ENCODE results near the gene CLGN. TPM values are rescaled to one million over a fixed set of nuclear protein-coding genes. Genes with fewer than 3 reads are reported as not detected.

CLGN gene
- total and polyA plus RNA-seq, 2 of the 13 experiments (the other 11 are each of a cell fraction or from before 2014, with no cell fraction given), result 7.2 to 17.0 TPM

DNA sequence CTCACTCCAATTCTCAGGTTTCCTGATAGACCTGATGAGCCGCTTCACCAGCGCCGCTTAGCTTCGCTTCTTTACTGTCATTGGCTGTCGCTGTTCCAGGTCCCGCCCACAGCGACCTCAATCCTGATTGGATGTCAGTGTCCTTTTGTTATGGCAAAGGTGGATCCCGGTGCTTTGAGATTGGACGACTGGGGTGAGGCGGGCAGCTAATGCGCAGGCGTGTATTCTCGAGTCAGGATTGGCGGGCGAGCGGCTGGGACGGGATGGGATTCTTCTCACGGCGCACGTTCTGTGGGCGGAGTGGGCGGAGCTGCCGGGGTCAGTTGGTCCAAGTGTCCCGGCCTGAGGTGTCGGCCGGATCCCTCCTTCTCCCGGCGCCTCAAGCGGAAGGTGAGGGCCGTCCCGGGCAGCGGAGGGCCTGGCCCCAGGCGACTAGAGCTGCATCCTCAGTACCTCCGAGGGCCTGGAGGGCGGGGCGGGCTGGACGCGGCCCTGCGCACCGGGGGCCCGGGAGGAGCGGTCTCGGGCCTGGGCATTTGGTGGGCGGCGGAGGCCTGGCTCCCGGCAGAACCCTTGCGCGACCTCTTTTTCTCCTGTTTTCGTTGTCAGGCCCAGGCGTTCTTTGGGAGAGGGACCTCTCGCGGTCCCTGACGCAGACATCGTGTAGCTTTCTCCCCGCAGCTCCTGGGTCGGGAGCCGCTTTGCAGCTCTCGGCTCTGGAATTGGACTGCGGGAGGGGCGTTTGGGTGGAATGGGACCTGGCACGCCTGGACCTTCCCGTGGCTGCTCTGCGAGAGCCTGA is 53.9 kb downstream of the CLGN start, which contains the start of gene SCOC (continued):
- TF ChIP-seq, protein P1, sequence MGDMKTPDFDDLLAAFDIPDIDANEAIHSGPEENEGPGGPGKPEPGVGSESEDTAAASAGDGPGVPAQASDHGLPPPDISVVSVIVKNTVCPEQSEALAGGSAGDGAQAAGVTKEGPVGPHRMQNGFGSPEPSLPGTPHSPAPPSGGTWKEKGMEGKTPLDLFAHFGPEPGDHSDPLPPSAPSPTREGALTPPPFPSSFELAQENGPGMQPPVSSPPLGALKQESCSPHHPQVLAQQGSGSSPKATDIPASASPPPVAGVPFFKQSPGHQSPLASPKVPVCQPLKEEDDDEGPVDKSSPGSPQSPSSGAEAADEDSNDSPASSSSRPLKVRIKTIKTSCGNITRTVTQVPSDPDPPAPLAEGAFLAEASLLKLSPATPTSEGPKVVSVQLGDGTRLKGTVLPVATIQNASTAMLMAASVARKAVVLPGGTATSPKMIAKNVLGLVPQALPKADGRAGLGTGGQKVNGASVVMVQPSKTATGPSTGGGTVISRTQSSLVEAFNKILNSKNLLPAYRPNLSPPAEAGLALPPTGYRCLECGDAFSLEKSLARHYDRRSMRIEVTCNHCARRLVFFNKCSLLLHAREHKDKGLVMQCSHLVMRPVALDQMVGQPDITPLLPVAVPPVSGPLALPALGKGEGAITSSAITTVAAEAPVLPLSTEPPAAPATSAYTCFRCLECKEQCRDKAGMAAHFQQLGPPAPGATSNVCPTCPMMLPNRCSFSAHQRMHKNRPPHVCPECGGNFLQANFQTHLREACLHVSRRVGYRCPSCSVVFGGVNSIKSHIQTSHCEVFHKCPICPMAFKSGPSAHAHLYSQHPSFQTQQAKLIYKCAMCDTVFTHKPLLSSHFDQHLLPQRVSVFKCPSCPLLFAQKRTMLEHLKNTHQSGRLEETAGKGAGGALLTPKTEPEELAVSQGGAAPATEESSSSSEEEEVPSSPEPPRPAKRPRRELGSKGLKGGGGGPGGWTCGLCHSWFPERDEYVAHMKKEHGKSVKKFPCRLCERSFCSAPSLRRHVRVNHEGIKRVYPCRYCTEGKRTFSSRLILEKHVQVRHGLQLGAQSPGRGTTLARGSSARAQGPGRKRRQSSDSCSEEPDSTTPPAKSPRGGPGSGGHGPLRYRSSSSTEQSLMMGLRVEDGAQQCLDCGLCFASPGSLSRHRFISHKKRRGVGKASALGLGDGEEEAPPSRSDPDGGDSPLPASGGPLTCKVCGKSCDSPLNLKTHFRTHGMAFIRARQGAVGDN (CRISPR knock-in tag; IDR thresholded peaks at IDR 0.05), result peak; percentile 92
- TF ChIP-seq ZNF777 (CRISPR knock-in tag; IDR thresholded peaks at IDR 0.05) (peak; percentile 38; the same call in 1 of the 2 replicates), JDP2 (CRISPR knock-in tag; IDR thresholded peaks at IDR 0.05; ENCODE audit: borderline replicate concordance) (no peak), HES4 (CRISPR knock-in tag; IDR thresholded peaks at IDR 0.05; ENCODE audit: borderline replicate concordance) (peak; percentile 86; the same call in 1 of the 2 replicates), IKZF4 (CRISPR knock-in tag; IDR thresholded peaks at IDR 0.05; ENCODE audit: borderline replicate concordance, low read depth, not compliant biosample characterization) (peak; percentile 63), FOSL1 (CRISPR knock-in tag; IDR thresholded peaks at IDR 0.05; ENCODE audit: borderline replicate concordance) (no peak), NONO (IDR thresholded peaks at IDR 0.05) (no peak), NONO (CRISPR knock-in tag; conservative IDR thresholded peaks at IDR 0.05) (0 out of 2 replicates have a peak, but pooled peaks have one; percentile 48)
- TF ChIP-seq, protein P2, sequence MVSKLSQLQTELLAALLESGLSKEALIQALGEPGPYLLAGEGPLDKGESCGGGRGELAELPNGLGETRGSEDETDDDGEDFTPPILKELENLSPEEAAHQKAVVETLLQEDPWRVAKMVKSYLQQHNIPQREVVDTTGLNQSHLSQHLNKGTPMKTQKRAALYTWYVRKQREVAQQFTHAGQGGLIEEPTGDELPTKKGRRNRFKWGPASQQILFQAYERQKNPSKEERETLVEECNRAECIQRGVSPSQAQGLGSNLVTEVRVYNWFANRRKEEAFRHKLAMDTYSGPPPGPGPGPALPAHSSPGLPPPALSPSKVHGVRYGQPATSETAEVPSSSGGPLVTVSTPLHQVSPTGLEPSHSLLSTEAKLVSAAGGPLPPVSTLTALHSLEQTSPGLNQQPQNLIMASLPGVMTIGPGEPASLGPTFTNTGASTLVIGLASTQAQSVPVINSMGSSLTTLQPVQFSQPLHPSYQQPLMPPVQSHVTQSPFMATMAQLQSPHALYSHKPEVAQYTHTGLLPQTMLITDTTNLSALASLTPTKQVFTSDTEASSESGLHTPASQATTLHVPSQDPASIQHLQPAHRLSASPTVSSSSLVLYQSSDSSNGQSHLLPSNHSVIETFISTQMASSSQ (IDR thresholded peaks at IDR 0.05; ENCODE audit: low read depth), result no peak
- TF ChIP-seq, protein P2 (CRISPR knock-in tag; IDR thresholded peaks at IDR 0.05; ENCODE audit: borderline replicate concordance), result peak; percentile 69; the same call in 1 of the 2 replicates
- TF ChIP-seq, protein P3, sequence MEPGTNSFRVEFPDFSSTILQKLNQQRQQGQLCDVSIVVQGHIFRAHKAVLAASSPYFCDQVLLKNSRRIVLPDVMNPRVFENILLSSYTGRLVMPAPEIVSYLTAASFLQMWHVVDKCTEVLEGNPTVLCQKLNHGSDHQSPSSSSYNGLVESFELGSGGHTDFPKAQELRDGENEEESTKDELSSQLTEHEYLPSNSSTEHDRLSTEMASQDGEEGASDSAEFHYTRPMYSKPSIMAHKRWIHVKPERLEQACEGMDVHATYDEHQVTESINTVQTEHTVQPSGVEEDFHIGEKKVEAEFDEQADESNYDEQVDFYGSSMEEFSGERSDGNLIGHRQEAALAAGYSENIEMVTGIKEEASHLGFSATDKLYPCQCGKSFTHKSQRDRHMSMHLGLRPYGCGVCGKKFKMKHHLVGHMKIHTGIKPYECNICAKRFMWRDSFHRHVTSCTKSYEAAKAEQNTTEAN (CRISPR knock-in tag; conservative IDR thresholded peaks at IDR 0.05), result 0 out of 2 replicates have a peak, but pooled peaks have one; percentile 57
